Nephron (organoid): ENCODE measurements around the gene PDCD2L.

Experiments
- H3K27ac Mint-ChIP-seq, 3 experiments: 2 replicates each; pipeline ENCODE4 v1.8.0; 2020; ENCODE audit warnings: mixed read lengths in 3 of 3, mild to moderate bottlenecking in 2 of 3, moderate library complexity in 1 of 3
- H3K27me3 Mint-ChIP-seq: 2 replicates; pipeline ENCODE4 v1.8.0; 2021; ENCODE audit warnings: low read depth, mild to moderate bottlenecking, moderate library complexity, mixed read lengths
- H3K36me3 Mint-ChIP-seq: 2 replicates; pipeline ENCODE4 v1.8.0; 2020; ENCODE audit warnings: low read depth, mixed read lengths
- H3K4me1 Mint-ChIP-seq: 2 replicates; pipeline ENCODE4 v1.8.0; 2020; ENCODE audit warnings: mixed read lengths
- H3K4me3 Mint-ChIP-seq, 3 experiments: 2 replicates each; pipeline ENCODE4 v1.8.0; 2020; ENCODE audit warnings: mild to moderate bottlenecking in 3 of 3, mixed read lengths in 3 of 3, moderate library complexity in 2 of 3
- H3K9me3 Mint-ChIP-seq: 2 replicates; pipeline ENCODE4 v1.8.0; 2020; ENCODE audit warnings: mixed read lengths
- TF ChIP-seq, protein P1 (sequence below), 3 experiments: fragments of 200-600 bp; sonication (generic); IDR thresholded peaks; one replicate each; pipeline ENCODE4 v1.5.0; 2021; ENCODE audit warnings: antibody characterized with exemption in 3 of 3; ENCODE audit not compliant: unreplicated experiment in 3 of 3

PDCD2L gene

DNA sequence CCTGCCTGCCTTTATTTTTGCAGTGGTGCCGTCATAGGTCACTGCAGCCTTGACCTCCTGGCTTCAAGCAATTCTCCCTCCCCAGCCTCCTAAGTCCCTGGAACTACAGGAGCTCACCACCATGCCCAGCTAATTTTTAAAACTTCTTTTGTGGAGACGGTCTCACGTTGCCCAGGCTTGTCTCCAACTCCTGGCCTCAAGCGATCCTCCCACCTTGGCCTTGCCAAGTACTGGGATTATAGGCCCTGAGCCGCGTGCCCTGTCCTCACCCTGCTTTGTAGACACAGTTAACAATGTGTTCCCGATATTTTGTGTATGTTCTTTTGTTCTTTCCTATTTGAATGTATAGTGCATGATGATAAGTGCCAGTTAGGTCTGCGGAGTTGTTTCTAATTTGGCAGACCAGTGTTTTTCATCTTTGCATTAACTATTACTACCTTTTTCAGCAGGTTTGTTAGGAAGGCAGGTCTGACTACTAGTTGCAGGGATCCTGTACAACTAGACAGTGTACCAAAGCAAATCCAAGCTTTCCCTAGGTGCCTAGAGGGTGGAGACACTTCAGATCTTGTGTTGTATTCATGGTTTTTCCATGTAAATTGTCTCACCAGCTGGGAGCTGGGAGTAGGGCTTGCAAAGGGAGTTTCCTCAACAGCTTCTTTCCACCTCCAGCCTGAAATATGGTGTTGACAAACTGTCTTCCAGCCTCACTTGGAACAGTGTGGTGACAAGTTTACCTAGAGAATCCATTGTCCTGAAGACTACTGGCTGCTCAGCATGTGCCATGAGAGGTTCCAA is 67.9 kb downstream of the PDCD2L start:
- peak overlapping the region in 1 of 3 experiments; percentile 7 for H3K27ac Mint-ChIP-seq
- TF ChIP-seq, protein P1, sequence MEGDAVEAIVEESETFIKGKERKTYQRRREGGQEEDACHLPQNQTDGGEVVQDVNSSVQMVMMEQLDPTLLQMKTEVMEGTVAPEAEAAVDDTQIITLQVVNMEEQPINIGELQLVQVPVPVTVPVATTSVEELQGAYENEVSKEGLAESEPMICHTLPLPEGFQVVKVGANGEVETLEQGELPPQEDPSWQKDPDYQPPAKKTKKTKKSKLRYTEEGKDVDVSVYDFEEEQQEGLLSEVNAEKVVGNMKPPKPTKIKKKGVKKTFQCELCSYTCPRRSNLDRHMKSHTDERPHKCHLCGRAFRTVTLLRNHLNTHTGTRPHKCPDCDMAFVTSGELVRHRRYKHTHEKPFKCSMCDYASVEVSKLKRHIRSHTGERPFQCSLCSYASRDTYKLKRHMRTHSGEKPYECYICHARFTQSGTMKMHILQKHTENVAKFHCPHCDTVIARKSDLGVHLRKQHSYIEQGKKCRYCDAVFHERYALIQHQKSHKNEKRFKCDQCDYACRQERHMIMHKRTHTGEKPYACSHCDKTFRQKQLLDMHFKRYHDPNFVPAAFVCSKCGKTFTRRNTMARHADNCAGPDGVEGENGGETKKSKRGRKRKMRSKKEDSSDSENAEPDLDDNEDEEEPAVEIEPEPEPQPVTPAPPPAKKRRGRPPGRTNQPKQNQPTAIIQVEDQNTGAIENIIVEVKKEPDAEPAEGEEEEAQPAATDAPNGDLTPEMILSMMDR (IDR thresholded peaks at IDR 0.05; ENCODE audit: unreplicated experiment in 3 of 3): no peak
- H3K27me3 Mint-ChIP-seq: no peaks in the 10 kb centered on the region
- H3K4me3 Mint-ChIP-seq: no peak overlapping the region
- no peaks in the 10 kb centered on the region for H3K9me3 Mint-ChIP-seq
- H3K4me1 Mint-ChIP-seq: no peaks in the 10 kb centered on the region
- peaks cover 53% of the 10 kb centered on the region for H3K36me3 Mint-ChIP-seq

DNA sequence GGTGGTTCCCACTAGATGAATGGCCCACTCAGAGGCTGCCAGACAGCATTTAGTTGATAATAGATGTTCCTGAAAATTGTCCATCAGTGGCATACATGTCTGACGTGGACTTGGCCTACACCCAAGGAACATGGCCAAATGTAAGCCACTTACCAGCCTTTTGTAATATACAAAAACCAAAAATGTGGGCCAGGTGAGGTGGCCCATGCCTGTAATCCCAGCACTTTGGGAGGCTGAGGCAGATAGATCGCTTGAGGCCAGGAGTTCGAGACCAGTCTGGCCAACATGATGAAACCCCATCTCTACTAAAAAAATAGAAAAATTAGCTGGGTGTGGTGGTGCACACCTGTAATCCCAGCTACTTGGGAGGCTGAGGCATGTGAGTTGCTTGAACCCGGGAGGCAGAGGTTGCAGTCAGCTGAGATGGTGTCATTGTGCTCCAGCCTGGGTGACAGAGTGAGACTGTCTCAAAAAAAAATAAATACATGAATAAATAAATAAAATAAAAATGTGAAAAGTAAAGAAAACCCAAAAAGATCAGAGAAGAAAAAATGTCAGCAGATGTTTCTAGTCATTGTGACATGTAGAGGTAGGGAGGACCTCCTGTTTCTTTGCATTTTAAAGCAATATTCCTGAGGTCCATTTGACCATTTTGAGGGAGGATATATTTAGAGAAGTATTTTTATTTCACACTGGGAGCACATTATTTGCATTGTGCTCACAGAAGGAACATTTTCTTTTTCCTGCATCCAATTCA is 70.2 kb downstream of the PDCD2L start:
- H3K4me3 Mint-ChIP-seq: no peak overlapping the region

DNA sequence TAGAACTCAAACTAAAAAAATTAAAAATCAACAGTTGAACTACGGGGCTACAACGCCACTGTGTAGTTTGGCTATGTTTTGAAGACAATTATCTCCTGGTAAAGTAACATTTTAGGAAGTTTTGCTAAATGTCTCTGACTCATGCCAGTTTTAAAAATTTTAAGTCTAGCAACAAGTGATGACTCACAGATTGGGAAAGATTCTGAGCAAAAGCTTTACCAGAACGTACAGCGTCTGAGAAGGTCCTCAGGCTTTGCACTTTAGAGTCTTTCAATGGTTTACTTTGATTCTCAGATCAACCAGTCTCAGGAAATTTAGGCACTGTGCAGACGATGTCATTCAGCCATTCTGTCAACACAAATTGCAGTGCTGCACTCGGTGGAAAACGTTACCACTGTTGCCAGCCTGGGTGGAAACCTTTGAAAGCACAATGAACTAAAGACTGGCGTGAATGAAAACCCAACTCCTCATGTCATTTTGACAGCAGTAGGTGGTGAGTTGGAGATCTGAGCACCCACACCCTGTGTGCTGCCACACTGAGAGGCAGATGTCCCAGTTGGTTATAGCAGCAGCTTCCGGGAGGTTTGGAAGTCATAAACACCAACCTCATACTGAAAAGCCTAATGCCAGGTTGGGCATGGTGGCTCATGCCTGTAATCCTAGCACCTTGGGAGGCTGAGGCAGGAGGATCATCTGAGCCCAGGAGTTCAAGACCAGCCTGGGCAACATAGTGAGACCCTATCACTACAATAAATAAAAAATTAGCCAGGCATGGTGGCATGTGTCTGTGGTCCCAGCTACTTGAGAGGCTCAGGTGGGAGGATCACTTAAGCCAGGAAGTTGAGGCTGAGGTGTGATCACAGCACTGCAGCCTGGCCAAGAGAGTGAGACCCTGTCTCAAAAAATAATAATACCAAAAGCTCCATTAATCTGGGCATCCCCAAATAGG is 71.1 kb downstream of the PDCD2L start:
- H3K9me3 Mint-ChIP-seq: no peaks in the 10 kb centered on the region
- H3K27me3 Mint-ChIP-seq: no peaks in the 10 kb centered on the region
- TF ChIP-seq, protein P1 (IDR thresholded peaks at IDR 0.05; ENCODE audit: unreplicated experiment in 3 of 3): no peak
- H3K4me1 Mint-ChIP-seq: no peaks in the 10 kb centered on the region
- H3K36me3 Mint-ChIP-seq: peaks cover 29% of the 10 kb centered on the region
- no peak overlapping the region for H3K27ac Mint-ChIP-seq
- H3K4me3 Mint-ChIP-seq: no peak overlapping the region

More for the DNA sequence above, 70.2 kb downstream of the PDCD2L start:
- Mint-ChIP-seq H3K27me3 (no peaks in the 10 kb centered on the region), H3K4me1 (no peaks in the 10 kb centered on the region), H3K9me3 (no peaks in the 10 kb centered on the region), H3K27ac (no peak overlapping the region), H3K36me3 (peaks cover 36% of the 10 kb centered on the region)
- TF ChIP-seq, protein P1 (IDR thresholded peaks at IDR 0.05; ENCODE audit: unreplicated experiment in 3 of 3): no peak
